D721Med (cell line): ENCODE results near the gene EHF.

Experiments
- DNase-seq: peaks from one replicate; pipeline ENCODE4 v3.0.0; 2011; ENCODE audit warnings: low spot score; ENCODE audit not compliant: insufficient read length
- FAIRE-seq: peaks from 2 replicates; lab custom pipeline; 2011; peaks lifted over from hg19 to GRCh38; lab: Jason Lieb, UNC
- CTCF ChIP-seq: IDR thresholded peaks from 2 replicates; pipeline ENCODE4 v1.5.1; 2012; ENCODE audit warnings: mild to moderate bottlenecking, control low read depth; ENCODE audit not compliant: insufficient read depth; ENCODE audit errors: missing control alignments

The EHF gene

DNA sequence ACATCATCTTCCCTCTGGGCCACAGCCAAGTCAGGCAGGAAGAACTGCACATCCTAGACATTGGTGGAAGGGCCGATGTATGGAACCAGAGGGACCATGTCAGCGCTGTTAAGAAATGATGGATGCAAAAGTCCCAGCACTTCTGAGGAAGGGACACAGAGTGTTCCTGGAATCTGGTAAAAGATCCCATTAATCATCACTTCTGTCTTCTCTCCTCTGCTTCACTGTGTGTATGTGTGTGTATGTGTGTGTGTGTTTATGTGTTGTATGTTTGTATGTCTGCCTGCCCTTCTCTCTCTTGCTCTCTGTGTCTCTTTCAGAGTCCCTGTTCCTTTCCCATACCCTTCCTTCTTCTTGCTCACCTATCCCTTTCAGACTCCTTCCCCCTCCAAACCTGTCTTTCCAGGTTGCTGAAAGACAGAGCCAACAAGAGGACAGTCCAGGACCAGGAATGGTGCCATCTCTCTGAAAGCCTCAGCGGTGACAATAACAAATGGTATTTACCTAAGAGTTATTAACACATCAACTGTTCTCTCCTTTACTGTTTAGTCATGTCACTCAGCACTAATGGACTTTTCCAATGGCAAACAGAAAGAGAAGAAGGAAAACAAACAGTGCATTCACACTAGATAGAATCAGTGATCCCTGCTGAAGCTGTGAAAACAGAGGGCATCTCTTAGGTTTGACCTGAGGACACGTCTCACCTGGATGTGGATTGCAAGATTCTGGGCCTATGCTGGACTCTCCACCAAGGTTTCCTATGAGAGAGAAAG is 47.1 kb downstream of the EHF start:
- FAIRE-seq (no peak), DNase-seq (no peak)
- no peak for TF ChIP-seq CTCF

- FAIRE-seq, result no peak
Observed at GRCh38 chr11:34668583-34669053, 47.7 kb downstream of the EHF start.

DNA sequence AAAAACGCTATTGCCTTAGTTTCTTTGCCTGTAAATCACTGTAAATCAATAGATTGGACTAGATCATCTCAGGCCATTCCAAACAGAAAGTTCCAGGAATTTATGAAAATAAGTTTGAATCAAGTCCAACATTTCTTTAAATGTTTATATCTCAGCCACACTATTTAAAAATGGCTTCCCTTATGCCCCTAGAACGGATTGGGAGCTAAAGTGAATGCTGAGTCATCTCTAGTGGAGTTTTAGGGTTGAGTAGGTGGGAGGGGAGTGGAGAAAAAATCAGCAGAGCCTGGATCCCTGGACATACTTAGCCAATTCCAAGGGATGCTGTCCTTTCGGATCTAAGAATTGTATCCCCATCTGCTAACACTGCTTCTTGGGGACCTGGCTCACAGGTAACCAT is 48.6 kb downstream of the EHF start:
- DNase-seq, result no peak
- no peak for FAIRE-seq

More at GRCh38 chr11:34668583-34669053, 47.7 kb downstream of the EHF start:
- DNase-seq, result no peak
- no peak for TF ChIP-seq CTCF

DNA sequence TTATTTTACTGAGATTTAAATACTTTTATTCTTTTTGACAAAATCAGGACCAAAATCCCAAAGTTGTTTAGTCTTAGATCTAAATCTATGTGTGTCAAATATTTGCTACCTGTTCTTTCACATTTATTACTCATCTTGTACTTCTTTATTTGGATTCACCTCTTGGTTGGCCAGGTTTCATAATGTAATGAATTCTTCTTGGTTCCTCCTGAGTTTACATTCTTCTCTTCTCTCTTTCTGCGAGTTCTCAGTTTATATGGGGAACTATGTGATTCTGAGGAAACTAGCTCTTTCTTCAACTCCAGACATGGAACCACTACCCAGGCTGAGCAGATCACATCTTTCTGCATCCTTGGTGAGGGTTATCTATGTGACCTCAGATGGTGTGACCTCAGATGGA is 50.2 kb downstream of the EHF start:
- no peak for FAIRE-seq
- no peak for TF ChIP-seq CTCF

More for the DNA sequence above, 48.6 kb downstream of the EHF start:
- TF ChIP-seq CTCF, result no peak

GRCh38 chr11:34671946-34672345 is 51.1 kb downstream of the EHF start:
- DNase-seq (no peak), FAIRE-seq (no peak)
- no peak for TF ChIP-seq CTCF

More for the DNA sequence above, 50.2 kb downstream of the EHF start:
- no peak for DNase-seq

DNA sequence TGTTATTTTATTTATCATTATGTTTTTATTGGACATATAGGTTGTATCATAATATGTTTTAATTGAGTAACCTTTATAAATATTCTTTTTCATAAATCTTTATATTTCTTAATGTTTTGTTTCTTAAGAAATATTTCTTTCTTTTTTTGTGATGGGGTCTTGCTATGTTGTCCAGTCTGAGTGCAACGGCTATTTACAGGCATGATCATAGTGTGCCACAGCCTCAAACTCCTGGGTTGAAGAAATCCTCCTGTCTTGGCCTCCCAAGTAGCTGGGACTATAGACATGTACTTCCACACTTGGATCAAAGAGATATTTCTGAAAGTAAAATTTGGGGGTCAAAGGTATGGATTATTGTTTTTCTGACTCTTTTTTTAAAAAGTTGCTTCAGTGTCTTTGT is 53.1 kb downstream of the EHF start:
- DNase-seq (no peak), FAIRE-seq (no peak)
- no peak for TF ChIP-seq CTCF

DNA sequence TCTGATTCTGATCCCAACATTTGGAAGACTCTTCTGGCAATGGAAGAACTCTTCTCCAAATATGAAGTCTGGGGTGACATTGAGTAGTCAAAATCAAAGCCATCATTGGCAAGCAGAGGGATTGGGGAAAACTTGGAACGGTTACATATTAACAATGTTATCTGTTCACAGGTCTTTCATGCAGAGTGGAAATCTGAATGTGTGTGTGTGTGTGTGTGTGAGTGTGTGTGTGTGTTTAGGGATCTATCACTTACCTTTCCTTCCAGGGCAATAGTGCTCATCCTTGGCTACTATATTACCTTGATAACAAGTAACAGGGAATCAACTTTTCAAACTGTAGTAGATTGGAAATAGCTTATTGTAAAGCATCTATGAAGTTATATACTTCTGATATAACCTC is 55.3 kb downstream of the EHF start:
- FAIRE-seq, result no peak
- no peak for TF ChIP-seq CTCF

More for the DNA sequence above, 55.3 kb downstream of the EHF start:
- DNase-seq, result no peak
